Stromal cell of bone marrow (primary cell): Measurements from ENCODE around the gene TRRAP.
"Not testable (repeated sequence)": the region's sequence is repeated elsewhere in the genome, so short reads cannot be mapped to it uniquely, and the experiment has no call there.

ENCODE experiments used
- DNase-seq: peaks from one replicate; pipeline ENCODE4 v3.0.0-alpha.2; 2012; ENCODE audit warnings: low read depth

TRRAP gene

DNA sequence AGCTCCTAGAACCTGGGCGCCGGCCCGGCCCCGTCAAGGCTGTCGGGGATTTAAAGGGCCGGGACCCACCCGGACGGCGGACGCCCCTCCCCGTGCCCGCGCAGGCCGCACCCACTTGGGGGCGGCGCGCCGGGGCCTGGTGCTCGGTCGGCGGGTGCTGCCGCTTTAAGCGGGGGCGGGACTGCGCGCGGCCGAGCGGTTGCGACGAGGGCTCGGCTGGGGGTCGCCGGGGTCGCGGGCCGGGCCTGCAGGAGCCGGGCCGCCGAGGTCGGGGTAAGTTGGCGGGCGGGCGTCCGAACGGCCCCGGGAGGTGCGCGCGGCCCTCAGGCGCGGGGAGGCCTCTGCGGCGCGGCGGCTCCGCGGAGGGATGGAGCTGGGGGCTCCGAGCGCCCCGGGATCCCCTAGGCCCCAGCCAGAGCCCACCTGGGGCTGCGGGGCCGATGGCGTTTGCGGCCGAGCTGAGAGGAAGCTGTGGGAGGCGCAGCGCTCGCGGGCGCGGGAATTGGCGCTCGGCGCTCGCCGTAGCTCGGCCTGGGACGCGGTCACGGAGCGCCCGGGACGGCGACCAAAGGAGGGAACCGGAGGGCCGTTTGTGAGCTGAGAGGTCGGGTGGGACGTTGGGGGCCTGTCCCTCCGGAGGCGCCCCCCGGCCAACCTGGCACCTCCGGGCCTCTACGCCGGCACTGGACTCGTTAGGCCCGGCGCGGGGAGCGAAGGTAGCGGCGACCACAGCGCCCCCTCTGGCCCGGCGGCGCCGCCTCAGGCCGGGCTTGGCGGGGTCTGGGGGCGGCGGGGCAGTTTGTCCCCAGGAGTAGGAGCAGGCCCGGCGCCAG is at the start of gene TRRAP:
TSS of gene TRRAP (plus strand) at position 168 of the 833 bp plus-strand sequence. CDS start 2,619 bp downstream, outside the sequence.
- peak; percentile 44 for DNase-seq

DNA sequence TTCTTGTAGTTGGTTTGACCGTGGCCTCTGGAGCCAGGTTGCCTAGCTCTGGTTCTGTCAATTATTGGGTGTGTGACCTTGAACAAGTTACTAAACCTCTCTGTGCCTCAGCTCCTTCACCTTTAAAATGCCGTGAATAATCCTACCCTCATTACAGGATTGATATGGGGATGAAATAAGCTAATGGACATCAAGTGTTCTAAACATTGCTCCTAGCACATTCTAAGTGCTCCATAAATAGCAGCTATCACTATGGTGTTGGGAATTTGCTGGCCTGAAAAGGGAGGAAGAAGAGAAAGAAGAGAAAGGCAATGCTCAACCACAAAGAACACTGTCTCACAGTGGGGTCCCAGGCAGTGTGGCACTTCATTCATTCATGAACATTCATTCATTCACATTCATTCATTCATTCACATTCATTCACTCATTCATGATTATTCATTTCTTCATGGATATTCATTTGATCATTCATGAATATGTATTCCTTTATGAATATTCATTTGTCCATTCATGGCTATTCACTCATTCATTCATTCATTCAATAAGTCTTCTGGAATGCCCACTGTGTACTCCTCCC is 47.3 kb upstream of the TRRAP start:
- no peak for DNase-seq

DNA sequence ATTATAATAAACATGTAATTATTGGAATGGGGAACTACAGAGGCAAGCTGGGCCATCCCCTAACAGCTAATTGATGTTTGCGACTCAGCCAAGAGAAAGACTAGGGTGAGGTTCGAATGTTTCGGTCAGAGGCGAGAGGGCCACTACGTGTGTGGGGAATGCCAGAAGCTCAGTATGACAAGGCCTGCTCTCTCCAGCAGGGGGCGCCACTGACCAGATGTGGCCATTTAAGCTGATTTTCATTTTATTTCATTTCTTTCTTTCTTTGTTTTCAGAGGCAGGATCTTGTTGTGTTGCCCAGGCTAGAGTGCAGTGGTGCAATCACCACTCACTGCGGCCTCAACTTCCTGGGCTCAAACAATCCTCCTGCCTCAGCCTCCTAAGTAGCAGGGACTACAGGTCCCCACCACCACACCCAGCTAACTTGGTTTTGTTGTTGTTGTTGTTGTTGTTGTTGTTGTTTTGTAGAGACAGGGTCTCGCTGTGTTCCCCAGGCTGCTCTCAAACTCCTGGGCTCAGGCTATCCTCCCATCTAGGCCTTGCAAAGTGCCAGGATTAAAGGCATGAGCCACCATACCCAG is 46.6 kb upstream of the TRRAP start:
- no peak for DNase-seq

DNA sequence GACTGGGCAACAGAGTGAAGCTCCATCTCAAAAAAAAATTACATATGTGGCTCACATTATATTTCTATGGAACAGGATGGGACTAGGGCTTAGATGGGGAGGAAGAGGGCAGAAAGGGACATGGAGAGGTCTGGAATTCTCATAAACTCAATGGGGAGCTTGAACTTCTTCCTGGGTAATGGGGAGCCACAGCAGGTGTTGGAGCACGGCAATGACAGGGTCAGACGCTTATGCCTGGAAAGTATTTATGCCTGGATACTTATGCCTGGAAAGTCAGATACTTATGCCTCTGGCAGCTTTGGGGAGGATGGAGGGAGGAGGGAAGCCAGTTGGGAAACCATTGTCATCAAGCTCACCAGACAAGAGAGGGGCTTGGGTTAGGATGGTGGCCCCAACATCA is 45.3 kb upstream of the TRRAP start:
- no peak for DNase-seq

DNA sequence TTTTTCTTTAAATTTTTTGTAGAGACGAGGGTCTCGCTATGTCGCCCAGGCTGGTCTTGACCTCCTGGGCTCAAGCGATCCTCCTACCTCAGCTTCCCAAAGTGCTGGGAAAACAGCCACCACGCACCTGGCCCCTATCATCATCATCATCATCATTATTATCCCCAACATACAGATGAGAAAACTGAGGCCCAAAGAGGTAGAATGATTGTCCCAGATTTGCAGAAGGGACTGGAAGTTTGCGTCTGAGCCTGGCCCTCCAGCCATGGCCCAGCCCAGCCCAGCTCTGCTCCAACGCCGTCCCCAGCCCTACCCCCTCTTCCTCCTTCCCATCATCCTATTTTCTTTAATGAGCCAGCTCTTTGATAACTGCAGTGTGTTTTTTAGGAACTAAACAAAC is 43.4 kb upstream of the TRRAP start:
- DNase-seq, result no peak

DNA sequence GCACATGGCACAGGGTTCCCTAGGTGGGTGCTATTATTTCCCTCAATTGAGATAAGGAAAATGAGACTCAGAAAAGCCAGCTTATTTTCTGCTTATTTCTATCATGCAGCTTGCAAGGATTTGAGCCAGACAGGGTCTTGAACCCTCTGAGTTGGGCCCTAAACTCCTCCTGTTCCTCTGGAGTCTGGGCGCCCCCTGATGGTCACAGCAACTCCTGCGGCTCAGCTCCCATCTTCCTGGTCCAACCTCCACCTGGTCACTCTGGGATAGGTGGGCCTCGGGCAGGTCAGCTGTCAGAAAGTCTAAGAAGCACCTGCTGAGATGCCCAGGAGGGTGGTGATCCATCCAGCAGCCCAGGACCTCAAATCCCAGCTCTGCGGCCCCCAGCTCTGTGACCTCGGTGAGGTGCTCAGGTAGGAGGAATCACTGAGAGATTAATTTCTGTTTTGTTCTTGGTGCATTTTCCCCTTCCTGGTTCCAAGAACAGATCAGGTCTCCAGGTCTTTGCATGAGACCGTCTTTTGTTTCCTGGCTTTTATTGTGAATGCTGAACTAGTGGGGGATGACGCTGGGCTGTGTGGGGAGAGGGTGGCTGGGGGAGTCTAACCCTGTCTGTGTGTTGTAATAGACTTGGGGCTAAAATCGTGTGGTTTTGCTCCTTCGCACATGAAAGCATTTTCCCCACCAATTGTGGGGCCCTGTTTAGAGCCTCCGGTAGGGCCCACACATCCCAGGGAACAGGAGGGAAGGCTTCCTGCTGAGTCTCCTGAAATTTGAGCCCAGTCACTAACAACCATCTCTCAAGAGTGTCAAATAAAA is 41.3 kb upstream of the TRRAP start:
- DNase-seq, result no peak

DNA sequence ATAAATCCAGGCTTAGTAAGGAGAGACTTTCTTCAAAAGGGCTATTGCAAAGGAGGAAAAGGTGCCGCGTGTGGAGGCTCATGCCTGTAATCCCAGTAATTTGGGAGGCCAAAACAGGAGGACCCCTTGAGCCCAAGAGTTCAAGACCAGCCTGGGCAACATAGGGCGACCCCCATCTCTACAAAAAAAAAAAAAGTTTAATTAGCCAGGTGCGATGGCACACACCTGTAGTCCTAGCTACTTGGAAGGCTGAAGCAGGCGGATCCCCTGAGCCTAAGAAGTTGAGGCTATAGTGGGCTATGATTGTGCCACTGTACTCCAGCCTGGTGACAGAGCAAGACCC is 40.7 kb upstream of the TRRAP start:
- no peak for DNase-seq

DNA sequence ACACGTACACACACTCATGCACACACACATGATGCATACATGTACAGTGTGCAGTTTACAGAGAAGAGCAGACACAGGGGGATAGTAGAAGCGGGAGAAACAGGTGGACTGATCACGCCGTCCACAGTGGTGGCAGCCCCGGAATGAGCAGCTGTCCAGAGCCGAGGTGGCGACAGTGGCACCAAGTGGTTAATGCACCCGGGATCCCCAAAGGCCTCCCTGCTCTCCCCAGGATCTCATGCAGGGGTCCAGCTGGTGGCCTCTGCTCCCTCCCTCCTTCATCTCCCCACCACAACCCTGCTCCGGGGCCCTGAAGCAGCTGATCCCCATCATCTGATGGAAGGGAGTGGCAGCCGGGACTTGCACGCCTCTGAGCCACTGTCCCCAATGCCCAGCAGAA is 38.2 kb upstream of the TRRAP start:
- DNase-seq, result no peak

DNA sequence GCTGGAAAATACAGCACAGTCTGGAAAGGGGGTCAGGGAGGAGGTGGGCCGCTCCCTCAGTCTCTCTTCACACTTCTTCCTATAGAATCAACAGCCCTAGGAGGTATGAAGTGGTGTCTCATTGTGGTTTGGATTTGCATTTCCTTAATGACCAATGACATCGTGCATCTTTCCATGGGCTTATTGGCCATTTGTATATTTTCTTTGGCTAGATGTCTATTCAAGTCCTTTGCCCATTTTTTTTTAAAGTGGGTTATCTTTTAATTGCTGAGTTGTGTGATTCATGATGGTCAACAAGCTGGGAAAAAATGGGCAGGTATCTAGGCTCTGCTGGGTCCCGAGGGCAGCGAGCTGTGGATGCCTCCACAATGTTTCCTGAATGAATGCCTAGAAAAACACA is 37.6 kb upstream of the TRRAP start:
- peak; percentile 42 for DNase-seq

DNA sequence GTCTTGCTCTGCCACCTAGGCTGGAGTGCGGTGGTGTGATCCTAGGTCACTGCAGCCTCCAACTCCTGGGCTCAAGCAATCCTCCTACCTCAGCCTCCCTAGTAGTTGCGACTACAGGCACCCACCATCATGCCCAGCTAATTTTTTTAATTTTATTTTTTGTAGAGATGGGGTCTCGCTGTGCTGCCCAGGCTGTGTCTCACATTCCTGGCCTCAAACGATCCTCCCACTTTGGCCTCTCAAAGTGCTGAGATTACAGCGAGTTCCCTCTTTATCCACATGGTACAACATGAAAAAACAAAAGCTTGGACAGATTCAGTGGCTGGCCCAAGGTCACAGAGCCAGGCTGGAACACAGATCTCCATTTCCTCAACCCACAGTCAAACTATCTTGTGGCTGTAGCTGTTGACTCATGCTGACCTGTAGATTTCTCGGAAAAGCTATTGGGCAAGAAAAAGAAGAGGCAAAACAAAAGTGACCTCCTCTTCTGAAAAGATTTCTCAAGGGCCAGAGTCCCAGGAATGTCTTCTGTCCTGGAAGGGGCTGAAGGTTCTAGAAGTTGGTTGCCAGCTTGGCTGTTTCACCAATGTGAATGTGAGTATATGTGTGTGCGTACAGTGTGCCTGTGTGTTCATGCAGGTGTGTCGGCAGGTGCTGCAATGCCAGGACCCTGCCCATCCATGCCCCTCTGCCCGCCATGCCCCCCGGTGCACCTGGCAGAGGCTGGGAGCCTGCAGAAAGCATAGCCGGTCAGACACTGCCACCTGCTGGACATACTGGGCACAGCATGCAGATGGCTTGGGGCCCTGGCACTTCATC is 36.9 kb upstream of the TRRAP start:
- peak; percentile 87 for DNase-seq

DNA sequence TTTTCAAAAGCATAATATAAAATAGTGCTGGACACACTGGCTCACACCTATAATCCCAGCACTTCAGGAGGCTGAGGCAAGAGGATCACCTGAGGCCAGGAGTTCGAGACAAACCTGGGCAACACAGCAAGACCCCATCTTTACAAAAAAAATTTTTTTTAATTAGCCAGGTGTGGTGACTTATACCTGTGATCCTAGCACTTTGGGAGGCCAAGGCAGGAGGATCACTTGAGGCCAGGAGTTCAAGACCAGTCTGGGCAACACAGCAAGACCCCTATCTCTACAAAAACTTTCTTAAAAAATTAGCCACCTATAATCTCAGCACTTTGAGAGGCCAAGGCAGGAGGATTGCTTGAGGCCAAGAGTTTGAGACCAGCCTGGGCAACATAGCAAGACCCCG is 35.8 kb upstream of the TRRAP start:
- DNase-seq, result not testable (repeated sequence)

DNA sequence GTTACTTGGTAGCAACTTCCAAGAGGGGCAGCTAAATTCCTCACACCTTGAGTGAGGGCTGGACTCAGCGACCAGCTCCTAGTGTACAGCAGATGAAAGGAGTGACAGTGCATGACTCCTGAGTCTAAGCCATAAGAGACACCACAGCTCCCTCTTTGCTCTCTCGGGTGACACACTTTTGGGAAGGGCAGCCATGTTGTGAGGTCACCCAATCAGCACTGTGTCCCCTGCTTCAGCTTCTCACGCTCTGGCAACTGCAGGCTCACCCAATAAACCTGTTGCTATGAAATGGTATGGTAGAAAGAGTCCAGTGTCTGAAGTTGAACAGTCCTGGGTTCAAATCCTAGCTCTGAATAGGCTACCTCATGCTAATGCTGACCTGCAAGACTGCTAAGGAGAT is 29.4 kb upstream of the TRRAP start:
- no peak for DNase-seq

DNA sequence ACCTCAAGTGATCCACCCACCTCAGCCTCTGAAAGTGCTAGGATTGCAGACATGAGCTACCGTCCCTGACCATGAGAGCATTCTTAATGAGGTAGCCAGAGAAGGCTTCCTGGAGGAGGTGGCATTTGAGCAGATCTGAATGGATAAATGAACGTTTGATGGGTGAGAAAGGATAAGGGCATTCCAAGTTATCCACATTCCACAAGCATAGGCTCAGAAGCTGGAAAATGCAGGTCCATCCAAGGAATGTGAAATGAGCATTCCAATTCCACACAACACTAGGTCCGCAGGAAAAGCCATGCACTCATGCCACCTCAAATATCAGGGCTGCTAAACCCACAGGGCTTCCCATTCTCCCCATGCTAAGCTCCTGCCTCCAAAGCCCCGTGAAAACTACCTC is 25.5 kb upstream of the TRRAP start:
- DNase-seq, result no peak

DNA sequence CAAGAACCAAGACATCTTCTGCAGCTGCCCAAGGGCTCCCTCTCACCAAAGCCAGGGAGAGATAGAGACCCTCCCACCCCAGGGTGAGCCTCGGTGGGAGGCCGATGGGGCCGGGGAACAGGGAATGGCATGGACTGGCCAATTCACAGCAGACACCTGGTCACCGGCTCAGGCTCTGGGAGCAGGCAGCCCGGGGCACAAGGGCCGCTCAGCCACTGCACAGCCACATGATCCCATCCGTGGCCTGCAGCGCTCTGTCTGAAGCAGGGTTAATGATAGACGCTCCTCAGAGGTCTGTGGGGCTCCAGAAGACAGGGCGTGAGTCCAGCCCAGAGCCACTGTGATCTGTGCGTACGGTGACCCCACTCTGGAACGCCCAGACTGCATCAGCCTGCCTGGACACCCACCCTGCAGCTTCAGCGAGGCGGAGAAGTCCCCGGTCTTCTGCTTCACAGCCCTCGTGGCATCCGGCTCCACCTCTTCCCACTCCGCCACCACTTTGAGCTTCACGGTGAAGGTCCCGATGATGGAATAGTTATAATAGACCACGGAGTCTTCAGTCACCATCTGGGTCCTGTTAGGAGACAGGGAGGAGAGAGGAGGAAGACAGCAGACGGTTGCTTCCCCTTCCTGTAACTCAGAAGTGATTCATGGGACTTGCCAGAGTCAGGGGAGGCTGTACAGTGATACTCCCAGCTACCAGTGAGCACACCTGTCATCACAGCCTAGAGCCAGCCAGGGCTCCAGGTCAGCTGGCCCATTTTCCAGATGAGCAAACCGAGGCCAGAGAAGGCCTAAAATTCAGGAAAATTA is 22.5 kb upstream of the TRRAP start:
- no peak for DNase-seq

DNA sequence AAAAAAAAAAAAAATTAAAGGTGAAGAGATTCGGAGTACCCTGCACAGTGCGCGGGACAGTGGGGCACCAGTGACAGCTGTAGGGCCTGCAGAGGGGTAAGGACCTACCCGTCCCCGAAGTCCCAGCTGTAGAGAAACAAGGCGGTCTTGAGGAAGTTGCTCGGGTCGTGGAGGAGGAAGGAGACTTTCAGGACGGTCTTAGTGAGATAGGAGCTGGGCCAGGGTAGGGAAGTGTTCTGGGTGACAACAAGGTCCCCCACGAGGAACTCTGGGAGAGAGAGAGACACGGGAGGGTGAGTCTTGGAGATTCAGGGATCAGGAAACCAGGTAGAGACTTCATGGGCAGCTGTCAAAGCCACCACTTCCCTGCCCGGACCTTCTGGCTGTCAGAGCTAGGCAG is 18.3 kb upstream of the TRRAP start:
- no peak for DNase-seq

DNA sequence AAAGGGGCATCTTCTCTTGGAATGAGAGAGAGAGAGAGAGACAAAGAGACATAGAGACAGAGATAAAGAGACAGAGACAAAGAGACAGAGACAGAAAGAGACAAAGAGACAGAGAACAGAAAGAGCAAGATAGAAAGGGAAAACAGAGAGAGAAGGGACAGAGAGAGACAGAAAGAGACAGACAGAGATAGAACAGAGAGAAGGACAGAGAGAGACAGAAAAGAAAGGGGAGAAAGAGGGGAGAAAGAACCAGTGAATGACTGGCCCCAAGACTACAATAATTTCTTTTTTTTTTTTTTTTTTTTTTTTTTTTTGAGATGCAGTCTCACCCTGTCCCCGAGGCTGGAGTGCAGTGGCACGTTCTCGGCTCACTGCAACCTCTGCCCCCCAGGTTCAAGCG is 16.1 kb upstream of the TRRAP start:
- DNase-seq, result no peak

DNA sequence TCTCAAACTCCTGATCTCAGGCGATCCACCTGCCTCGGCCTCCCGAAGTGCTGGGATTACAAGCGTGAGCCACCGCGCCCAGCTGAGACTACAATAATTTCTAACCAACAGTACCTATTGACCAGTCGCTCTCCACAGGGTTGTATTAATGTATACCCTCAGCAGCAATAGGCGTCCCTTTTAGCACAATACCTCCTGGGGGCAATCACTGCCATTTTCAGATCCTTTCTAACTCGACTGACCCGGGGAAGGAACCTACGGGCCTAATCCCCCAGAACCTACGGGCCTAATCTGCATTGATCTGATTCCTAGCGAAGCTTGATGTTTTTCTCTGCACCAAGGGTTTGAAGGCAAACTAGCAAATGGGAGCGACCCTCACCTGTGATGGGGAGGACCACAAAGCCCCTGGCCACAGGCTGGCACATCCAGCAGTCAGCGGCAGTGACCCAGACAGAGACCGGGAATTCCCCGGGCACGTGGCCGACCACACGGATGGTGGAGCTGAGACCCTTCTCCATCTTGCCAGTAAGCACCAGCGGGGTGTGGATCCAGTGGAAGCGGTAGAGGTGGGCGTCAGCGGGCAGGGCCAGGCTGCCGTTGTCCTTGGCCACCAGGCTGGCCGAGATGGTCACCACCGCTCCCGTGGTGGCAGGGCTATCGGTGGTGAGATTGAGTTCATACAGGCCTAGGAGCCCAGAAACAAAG is 15.5 kb upstream of the TRRAP start:
- no peak for DNase-seq

DNA sequence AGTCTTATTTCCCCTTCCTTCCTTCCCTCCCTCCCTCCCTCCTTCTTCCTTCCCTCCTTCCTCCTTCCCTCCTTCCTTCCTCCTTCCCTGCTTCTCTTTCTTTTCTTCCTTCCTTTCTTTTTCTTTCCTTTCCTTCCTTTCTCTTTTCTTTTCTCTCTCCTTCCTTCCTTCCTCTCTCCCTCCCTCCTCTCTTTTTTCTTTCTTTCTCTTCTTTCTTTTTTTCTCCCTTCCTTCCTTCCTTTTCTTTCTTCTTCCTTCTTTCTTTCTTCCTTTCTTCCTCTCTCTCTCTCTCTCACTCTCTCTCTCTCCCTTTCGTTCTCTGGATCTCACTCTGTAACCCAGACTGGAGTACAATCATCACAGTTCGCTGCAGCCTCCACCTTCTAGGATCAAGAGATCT is 14.7 kb upstream of the TRRAP start:
- DNase-seq, result no peak

DNA sequence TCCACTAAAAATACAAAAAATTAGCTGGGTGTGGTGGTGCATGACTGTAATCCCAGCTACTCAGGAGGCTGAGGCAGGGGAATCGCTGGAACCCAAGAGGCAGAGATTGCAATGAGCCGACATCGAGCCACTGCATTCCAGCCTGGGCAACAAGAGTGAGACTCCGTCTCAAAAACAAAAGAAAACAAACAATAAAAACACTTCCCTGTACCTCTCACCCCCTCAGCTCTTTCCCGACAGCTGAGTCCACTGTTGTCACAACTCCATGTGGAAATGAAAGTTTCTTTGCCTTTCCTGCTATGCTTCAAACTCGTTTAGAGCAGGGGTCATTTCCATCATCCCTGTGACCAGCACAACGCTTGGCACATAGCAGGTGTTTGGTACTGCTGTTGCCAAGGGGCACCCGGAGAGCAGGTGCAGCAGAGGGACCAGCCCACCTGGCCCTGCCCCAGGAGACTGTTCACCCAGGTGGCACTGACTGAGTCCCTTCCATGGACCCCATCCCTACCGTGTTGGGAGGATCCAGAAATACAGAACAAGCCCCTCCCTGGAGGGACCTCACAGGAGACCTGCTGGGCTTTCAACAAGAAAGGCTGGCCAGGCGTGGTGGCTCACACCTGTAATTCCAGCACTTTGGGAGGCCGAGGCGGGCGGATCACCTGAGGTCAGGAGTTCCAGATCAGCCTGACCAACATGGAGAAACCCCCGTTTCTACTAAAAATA is 13.4 kb upstream of the TRRAP start:
- no peak for DNase-seq

DNA sequence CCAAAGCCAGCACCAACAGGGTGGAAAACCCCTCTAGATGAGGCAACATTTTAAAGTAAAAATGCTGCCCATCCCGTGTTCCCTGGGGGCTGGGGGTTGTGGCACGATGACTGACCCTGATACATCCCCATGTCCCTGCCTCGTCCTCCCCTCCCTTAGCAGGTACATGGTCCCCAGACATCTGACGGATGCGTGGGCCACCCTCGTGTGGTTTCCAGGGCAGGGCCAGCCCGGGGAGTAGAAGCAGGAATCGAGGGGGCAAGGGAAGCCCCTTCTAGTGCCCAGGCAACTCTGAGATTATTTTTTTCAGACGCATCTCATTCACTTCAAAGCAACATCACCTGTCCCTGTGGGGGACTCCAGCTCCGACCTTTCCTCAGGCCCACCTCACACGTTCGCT is 12.0 kb upstream of the TRRAP start:
- no peak for DNase-seq
